HepG2 (cell line): Measurements from ENCODE around the gene ARHGEF3. TPM values are rescaled to one million over a fixed set of nuclear protein-coding genes. Genes with fewer than 3 reads are reported as not detected.
A peak's percentile ranks its signal among the peaks of the same experiment; 100 is the strongest.

Experiments
- ARID2 ChIP-seq: sonication (generic); formaldehyde crosslinking; IDR thresholded peaks from 2 replicates; pipeline ENCODE4 v1.8.1; 2022; ENCODE audit warnings: mild to moderate bottlenecking, missing genetic modification reagents, borderline replicate concordance
- ARNT2 ChIP-seq: sonication (generic); formaldehyde crosslinking; IDR thresholded peaks from 2 replicates; pipeline ENCODE4 v1.8.0; 2022; ENCODE audit warnings: mild to moderate bottlenecking, low read depth, missing genetic modification reagents, moderate library complexity
- EEA1 ChIP-seq: sonication (generic); formaldehyde crosslinking; IDR thresholded peaks from 2 replicates; pipeline ENCODE4 v1.5.1; 2020; ENCODE audit warnings: mild to moderate bottlenecking, missing genetic modification reagents, borderline replicate concordance
- KDM5A ChIP-seq: fragments of 200-600 bp; sonication (generic); IDR thresholded peaks from 2 replicates; pipeline ENCODE4 v1.7.0; 2018; ENCODE audit warnings: antibody characterized with exemption, mild to moderate bottlenecking, low read length, borderline replicate concordance
- NR2F2 ChIP-seq: IDR thresholded peaks from 2 replicates; pipeline ENCODE4 v1.6.1; 2012; ENCODE audit warnings: low read depth, inconsistent platforms, borderline replicate concordance
- RARA ChIP-seq: IDR thresholded peaks from 2 replicates; pipeline ENCODE4 v1.6.1; 2016; ENCODE audit warnings: missing genetic modification reagents, missing compliant biosample characterization
- RFX3 ChIP-seq: IDR thresholded peaks from 2 replicates; pipeline ENCODE4 v1.6.1; 2016; ENCODE audit warnings: missing biosample characterization, missing genetic modification reagents
- SAFB2 ChIP-seq: sonication (generic); formaldehyde crosslinking; IDR thresholded peaks from 2 replicates; pipeline ENCODE4 v1.5.1; 2020; ENCODE audit warnings: missing genetic modification reagents, low read depth, mild to moderate bottlenecking, borderline replicate concordance
- SATB2 ChIP-seq: sonication (generic); formaldehyde crosslinking; IDR thresholded peaks from 2 replicates; pipeline ENCODE4 v1.5.0; 2020; ENCODE audit warnings: missing genetic modification reagents
- SMAD9 ChIP-seq: sonication (generic); formaldehyde crosslinking; IDR thresholded peaks from 2 replicates; pipeline ENCODE4 v1.5.1; 2020; ENCODE audit warnings: mild to moderate bottlenecking, missing genetic modification reagents
- YEATS2 ChIP-seq: sonication (generic); formaldehyde crosslinking; IDR thresholded peaks from 2 replicates; pipeline ENCODE4 v1.4.0; 2020; ENCODE audit warnings: missing genetic modification reagents, borderline replicate concordance
- ZNF10 ChIP-seq: sonication (generic); formaldehyde crosslinking; IDR thresholded peaks from 2 replicates; pipeline ENCODE4 v1.4.0; 2020; ENCODE audit warnings: mild to moderate bottlenecking, low read depth, missing genetic modification reagents, borderline replicate concordance
- ZNF598 ChIP-seq: sonication (generic); formaldehyde crosslinking; IDR thresholded peaks from 2 replicates; pipeline ENCODE4 v1.5.1; 2020; ENCODE audit warnings: mild to moderate bottlenecking, missing genetic modification reagents, borderline replicate concordance
- ZSCAN29 ChIP-seq: sonication (generic); formaldehyde crosslinking; conservative IDR thresholded peaks from 2 replicates; pipeline ENCODE4 v1.4.0; 2020; ENCODE audit warnings: mild to moderate bottlenecking, missing genetic modification reagents
- polyA plus RNA-seq, 8 experiments: library from polyadenylated mRNA; depleted of rRNA in 3 of 8; stranded (reverse) in 7 of 8; unstranded in 1 of 8; fragments of >200 nt; fragmentation: Illumina TruSeq in 4 of 8; extraction: Trizol in 4 of 8; gene quantifications; 2 replicates each; pipeline versions ENCODE4 v1.2.1 to v1.2.3, GENCODE V29; 2011 to 2016; ENCODE audit warnings: low read depth in 4 of 8, missing spikeins in 1 of 8, mixed read lengths in 1 of 8; ENCODE audit not compliant: insufficient read depth in 1 of 8
- total RNA-seq, 5 experiments: library from RNA; depleted of rRNA; stranded (reverse); fragments of >200 nt; fragmentation: Illumina TruSeq; extraction: Trizol; gene quantifications; 2 replicates each; pipeline ENCODE4 v1.2.3, GENCODE V29; 2016; ENCODE audit warnings: low read depth in 1 of 5
- TF ChIP-seq, protein P1 (sequence below): sonication (generic); formaldehyde crosslinking; IDR thresholded peaks from 2 replicates; pipeline ENCODE4 v1.8.0; 2022; ENCODE audit warnings: mild to moderate bottlenecking, missing genetic modification reagents; ENCODE audit not compliant: insufficient replicate concordance
- TF ChIP-seq, protein P2 (sequence below): sonication (generic); formaldehyde crosslinking; IDR thresholded peaks from 2 replicates; pipeline ENCODE4 v1.4.0; 2020; ENCODE audit warnings: missing genetic modification reagents, mild to moderate bottlenecking, borderline replicate concordance
- TF ChIP-seq, protein P3 (sequence below): IDR thresholded peaks from 2 replicates; pipeline ENCODE4 v1.4.0; 2020; ENCODE audit warnings: mild to moderate bottlenecking, missing genetic modification reagents
- TF ChIP-seq, protein P4 (sequence below): IDR thresholded peaks from 2 replicates; pipeline ENCODE4 v1.6.1; 2016; ENCODE audit warnings: mild to moderate bottlenecking, missing biosample characterization, missing genetic modification reagents
- TF ChIP-seq, protein P5 (sequence below): sonication (generic); formaldehyde crosslinking; IDR thresholded peaks from 2 replicates; pipeline ENCODE4 v1.8.0; 2022; ENCODE audit warnings: missing genetic modification reagents, mild to moderate bottlenecking, borderline replicate concordance
- TF ChIP-seq, protein P6 (sequence below): IDR thresholded peaks from 2 replicates; pipeline ENCODE4 v1.6.1; 2012; ENCODE audit warnings: inconsistent platforms

The ARHGEF3 gene
- total and polyA plus RNA-seq, 2 of the 13 experiments (the other 11 are each of a cell fraction or from before 2014, with no cell fraction given) = 14.8 to 23.1 TPM

DNA sequence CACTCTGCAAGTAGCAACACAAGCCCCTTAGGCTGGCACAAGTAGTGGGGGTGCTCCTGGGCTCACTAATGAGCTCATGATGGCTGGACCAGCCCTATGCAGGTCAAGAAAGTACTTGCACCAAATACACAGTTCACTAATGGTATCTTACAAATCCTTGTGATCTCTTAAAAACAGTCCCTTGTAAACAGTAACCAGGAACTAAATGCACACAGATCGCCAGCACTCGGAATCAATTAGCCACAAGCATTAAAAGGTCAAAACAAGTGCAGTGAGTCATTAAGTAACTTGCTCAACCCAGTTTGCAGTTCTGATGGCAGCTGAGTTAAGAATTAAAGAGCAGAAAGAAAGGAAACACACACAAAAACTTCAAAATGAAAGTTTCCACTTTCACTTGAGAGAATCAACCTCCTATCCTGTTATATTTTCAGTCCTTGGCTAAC is 43.2 kb downstream of the ARHGEF3 start (continued):
- TF ChIP-seq, protein P1, sequence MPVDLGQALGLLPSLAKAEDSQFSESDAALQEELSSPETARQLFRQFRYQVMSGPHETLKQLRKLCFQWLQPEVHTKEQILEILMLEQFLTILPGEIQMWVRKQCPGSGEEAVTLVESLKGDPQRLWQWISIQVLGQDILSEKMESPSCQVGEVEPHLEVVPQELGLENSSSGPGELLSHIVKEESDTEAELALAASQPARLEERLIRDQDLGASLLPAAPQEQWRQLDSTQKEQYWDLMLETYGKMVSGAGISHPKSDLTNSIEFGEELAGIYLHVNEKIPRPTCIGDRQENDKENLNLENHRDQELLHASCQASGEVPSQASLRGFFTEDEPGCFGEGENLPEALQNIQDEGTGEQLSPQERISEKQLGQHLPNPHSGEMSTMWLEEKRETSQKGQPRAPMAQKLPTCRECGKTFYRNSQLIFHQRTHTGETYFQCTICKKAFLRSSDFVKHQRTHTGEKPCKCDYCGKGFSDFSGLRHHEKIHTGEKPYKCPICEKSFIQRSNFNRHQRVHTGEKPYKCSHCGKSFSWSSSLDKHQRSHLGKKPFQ (CRISPR knock-in tag) = no peak
- TF ChIP-seq NR2F2 (0 out of 2 replicates have a peak, but pooled peaks have one; percentile 42), ZSCAN29 (CRISPR knock-in tag) (no peak), SAFB2 (CRISPR knock-in tag) (no peak), KDM5A (no peak), SATB2 (no peak), SMAD9 (no peak), ARNT2 (CRISPR knock-in tag) (no peak), ZNF598 (CRISPR knock-in tag) (no peak), ZNF10 (CRISPR knock-in tag) (no peak), YEATS2 (no peak), EEA1 (CRISPR knock-in tag) (no peak), RARA (CRISPR knock-in tag) (peak; percentile 98), ARID2 (CRISPR knock-in tag) (no peak), RFX3 (no peak)
- TF ChIP-seq, protein P2, sequence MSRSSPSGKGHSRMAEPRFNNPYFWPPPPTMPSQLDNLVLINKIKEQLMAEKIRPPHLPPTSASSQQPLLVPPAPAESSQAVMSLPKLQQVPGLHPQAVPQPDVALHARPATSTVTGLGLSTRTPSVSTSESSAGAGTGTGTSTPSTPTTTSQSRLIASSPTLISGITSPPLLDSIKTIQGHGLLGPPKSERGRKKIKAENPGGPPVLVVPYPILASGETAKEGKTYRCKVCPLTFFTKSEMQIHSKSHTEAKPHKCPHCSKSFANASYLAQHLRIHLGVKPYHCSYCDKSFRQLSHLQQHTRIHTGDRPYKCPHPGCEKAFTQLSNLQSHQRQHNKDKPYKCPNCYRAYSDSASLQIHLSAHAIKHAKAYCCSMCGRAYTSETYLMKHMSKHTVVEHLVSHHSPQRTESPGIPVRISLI = no peak
- TF ChIP-seq, protein P3, sequence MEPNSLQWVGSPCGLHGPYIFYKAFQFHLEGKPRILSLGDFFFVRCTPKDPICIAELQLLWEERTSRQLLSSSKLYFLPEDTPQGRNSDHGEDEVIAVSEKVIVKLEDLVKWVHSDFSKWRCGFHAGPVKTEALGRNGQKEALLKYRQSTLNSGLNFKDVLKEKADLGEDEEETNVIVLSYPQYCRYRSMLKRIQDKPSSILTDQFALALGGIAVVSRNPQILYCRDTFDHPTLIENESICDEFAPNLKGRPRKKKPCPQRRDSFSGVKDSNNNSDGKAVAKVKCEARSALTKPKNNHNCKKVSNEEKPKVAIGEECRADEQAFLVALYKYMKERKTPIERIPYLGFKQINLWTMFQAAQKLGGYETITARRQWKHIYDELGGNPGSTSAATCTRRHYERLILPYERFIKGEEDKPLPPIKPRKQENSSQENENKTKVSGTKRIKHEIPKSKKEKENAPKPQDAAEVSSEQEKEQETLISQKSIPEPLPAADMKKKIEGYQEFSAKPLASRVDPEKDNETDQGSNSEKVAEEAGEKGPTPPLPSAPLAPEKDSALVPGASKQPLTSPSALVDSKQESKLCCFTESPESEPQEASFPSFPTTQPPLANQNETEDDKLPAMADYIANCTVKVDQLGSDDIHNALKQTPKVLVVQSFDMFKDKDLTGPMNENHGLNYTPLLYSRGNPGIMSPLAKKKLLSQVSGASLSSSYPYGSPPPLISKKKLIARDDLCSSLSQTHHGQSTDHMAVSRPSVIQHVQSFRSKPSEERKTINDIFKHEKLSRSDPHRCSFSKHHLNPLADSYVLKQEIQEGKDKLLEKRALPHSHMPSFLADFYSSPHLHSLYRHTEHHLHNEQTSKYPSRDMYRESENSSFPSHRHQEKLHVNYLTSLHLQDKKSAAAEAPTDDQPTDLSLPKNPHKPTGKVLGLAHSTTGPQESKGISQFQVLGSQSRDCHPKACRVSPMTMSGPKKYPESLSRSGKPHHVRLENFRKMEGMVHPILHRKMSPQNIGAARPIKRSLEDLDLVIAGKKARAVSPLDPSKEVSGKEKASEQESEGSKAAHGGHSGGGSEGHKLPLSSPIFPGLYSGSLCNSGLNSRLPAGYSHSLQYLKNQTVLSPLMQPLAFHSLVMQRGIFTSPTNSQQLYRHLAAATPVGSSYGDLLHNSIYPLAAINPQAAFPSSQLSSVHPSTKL (CRISPR knock-in tag) = peak; percentile 87
- TF ChIP-seq, protein P4, sequence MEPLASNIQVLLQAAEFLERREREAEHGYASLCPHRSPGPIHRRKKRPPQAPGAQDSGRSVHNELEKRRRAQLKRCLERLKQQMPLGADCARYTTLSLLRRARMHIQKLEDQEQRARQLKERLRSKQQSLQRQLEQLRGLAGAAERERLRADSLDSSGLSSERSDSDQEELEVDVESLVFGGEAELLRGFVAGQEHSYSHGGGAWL = no peak
- TF ChIP-seq, protein P5, sequence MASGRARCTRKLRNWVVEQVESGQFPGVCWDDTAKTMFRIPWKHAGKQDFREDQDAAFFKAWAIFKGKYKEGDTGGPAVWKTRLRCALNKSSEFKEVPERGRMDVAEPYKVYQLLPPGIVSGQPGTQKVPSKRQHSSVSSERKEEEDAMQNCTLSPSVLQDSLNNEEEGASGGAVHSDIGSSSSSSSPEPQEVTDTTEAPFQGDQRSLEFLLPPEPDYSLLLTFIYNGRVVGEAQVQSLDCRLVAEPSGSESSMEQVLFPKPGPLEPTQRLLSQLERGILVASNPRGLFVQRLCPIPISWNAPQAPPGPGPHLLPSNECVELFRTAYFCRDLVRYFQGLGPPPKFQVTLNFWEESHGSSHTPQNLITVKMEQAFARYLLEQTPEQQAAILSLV = no peak
- TF ChIP-seq, protein P6, sequence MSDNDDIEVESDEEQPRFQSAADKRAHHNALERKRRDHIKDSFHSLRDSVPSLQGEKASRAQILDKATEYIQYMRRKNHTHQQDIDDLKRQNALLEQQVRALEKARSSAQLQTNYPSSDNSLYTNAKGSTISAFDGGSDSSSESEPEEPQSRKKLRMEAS = no peak
